Activated CD4-positive, CD25-positive, alpha-beta regulatory T cell treated with anti-CD3 and anti-CD28 coated beads, Interleukin-2, amount 50 U/mL, for 16 hours (primary cell): Measurements from ENCODE around the gene GPR63.
A peak's percentile ranks its signal among the peaks of the same experiment; 100 is the strongest.
"Not testable (repeated sequence)": the region's sequence is repeated elsewhere in the genome, so short reads cannot be mapped to it uniquely, and the experiment has no call there.

Experiments
- DNase-seq: peaks from one replicate; pipeline ENCODE4 v3.0.0-alpha.2; 2020; ENCODE audit warnings: low read depth, low spot score

The GPR63 gene

DNA sequence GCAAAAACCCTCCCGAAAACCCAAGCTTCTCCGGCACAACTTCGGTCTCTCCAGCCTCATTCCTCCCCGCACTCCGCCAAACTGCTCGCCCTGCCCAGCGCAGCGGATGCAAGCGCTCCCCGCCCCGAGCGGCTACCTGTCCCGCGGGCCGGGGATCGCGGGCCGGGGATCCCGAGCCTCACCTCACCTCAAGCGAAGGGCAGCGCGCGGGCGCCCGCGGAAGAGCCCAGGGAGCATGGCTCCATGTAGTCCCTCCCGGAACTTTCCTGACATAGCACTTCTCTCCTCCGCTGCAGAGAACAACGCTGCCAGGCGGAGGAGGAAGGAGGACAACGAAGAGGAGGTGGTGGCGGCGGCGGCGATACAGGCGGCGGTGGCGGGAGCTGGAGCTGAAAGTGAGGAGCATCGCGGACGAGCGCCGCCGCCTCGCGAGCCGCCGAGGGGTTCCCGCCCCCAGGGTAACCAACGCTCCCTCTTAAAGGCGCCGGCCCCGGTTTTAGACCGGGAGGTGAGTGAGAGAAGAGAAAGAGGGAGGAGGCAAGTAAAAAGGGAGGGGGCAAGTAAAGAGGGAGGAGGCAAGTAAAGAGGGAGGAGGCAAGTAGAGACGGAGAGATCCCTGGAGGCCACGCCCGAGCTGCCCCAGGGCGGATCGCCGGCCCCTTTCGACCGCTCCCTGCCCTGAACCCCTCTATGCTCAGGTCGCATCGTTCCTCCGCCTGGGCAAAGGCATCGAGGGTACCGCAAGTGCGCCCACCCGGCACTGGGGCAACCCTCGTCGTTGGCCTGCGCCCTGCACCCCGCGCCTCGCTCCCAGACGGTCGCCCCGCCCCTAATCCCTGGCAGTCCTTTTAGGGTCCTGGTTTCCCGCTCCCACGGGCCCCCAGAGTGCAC, at the start of gene GPR63:
TSS of gene GPR63 (minus strand) at position 397 of the 891 bp plus-strand sequence. CDS start 37,746 bp downstream, outside the sequence.
- DNase-seq = peak; percentile 6

- no peak for DNase-seq
Observed at GRCh38 chr6:96886519-96886918, 49.2 kb upstream of the GPR63 start.

- DNase-seq = not testable (repeated sequence)
Observed at GRCh38 chr6:96885187-96885631, 47.9 kb upstream of the GPR63 start.

DNA sequence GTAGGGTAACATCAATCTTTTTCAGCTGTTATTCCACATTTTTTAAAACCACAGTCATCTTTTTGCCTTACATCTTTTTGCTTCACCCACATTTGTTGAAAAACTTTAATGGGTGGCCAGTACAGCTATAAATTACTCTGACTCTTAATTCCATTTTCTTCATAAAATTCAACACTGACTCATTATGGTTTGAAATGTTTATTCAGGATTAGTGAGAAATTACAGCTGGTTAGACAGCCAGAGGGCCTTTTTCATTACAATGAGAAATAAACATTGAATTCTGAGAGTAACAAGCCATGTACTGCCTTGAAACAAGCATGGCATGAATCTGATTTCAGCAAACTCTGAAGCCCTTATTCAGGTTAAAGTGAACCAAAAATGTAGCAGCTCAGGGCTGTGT, 40.9 kb upstream of the GPR63 start:
- DNase-seq = no peak

GRCh38 chr6:96876886-96877545, 39.7 kb upstream of the GPR63 start:
- no peak for DNase-seq

DNA sequence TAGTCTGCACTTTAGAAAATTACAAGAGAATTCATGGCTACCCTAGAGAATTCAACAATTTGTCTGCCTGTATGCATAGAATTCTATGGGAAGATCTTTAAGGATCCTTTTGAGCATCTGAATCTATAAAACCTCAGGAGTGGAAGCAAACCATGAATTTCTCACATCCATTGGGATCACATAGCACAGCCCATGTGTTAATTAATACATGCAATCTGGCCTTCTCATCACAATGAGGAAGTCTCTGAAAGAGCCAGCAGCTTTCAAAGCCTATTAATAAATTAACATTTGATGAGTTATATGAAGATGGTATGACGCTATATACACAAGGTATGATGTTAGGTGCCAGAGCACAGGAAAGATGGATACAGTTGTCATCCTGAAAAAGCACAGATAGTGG, 35.7 kb upstream of the GPR63 start:
- DNase-seq = no peak

GRCh38 chr6:96865055-96865405, 27.8 kb upstream of the GPR63 start:
- DNase-seq = no peak

DNA sequence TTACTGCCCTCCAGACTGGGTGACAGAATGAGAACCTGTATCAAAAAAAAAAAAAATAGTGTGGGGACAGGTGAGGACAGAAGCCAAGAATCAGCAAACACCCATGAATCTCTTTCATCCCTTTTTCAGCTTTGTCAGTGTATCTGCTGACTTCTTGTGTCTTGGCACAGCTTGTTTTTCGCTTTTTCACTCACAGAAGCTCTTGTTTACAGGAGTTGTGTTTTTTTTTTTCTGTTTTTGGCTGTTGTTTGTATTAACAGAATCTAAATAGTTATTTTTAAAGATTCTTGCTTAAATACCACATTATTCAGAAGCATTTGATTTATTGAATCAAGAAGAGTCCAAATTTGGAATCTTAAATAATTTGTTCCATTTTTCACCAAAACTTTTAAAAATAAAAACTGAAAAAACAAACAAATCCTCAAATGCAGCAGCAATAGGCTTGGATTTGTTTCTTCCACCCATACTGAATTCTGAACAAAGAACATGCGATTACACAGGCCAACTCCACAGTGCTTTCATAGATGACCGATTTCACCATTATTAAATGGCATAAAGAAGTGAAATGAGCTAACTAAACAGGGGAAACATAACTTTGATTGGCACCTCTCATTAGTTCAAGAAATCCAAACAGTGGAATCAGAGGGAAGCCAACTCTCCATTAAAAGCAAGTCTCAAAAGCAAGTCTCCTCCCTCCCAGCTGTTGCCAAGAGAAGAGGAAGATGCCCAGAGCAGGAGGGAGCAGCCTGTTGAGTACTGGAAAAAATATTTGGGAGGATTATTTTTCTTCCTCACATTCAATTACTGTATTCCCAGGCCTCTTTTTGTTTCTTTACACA, 27.2 kb upstream of the GPR63 start:
- DNase-seq = no peak

DNA sequence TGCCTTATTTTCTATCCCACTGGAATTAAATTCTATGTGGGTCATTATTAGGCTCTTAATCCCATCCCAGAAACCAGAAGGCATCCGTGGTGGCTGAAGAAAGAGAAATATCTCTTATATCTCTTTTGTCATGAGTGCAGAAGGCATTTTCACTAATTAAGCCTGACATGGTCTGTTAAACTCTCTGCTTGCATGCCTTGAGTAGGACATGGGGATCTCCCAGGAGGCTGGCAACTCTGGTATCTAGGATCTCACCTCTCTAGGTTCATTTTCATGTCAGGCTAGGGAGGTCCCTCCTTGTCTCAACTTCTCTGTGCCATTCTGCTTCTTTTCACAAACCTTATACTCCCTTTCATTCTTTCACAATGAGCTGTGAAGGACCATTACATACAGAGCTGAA, 25.3 kb upstream of the GPR63 start:
- DNase-seq = no peak

DNA sequence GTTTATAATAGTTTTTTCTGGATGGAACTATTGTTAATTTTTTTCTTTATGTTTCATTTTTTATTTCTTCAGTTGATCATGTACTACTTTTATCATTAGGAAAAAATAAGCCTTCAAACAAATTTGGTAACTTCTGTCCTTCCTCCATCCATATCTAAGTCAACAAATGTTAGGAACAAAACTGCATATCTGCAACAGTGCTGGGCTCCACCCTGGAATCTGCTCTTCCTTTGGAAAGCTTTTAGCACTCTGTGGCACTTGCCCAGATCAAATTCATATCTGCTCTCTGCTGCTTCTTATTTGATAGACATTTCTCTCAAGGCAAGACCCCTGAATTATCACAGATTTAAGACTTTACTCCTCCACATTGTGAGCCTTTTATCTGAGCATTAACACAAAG, 24.3 kb upstream of the GPR63 start:
- no peak for DNase-seq

DNA sequence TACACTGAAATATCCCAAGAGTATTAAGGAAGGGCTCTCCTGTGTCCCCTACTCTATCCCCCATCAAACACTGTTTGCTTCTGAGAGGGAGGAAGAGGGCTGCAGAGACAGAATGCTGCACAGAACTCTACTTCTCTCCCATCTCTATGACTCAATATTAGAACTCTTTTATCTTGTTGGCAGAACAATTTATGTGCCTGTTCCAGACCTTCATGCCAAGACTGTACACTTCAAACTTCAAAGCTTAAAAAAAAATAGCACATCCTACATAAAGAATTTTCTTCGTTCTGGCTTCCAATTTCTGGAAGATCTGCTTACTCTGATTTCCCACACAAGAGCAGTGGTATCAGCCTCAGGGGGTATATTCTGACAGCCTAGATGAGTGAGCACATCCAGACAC, 19.6 kb upstream of the GPR63 start:
- DNase-seq = no peak

- no peak for DNase-seq
Observed at GRCh38 chr6:96853083-96853482, 15.8 kb upstream of the GPR63 start.

DNA sequence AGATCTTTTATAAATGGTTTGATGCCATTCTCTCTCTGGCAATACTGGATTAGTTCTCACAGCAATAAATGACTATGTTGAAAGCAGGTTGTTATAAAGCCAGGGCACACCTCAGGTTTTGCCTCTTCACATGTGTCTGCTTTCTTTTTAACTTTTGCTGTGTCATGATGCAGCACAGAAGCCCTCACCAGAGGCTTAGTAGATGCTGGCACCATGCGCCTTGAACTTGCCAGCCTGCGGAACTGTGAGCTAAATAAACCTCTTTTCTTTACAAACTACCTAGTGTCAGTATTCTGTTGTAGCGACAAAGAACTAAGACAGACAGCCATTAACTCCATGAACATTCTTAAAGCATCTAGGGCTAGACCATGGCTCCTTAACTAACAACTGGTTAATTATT, 15.3 kb upstream of the GPR63 start:
- DNase-seq = no peak

- no peak for DNase-seq
Observed at GRCh38 chr6:96851858-96852257, 14.6 kb upstream of the GPR63 start.

DNA sequence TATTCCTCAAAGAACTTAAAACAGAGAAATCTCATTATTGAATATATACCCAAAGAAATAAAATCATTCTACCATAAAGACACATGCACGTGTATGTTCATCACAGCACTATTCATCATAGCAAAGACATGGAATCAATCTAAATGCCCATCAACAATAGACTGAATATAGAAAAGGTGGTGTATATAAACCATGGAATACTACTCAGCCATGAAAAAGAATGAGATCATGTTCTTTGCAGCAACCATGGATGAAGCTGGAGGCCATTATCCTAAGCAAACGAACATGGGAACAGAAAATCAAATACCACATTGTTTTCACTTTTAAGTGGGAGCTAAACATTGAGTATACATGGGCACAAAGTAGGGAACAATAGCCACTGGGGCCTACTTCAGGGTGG, 12.3 kb upstream of the GPR63 start:
- no peak for DNase-seq

DNA sequence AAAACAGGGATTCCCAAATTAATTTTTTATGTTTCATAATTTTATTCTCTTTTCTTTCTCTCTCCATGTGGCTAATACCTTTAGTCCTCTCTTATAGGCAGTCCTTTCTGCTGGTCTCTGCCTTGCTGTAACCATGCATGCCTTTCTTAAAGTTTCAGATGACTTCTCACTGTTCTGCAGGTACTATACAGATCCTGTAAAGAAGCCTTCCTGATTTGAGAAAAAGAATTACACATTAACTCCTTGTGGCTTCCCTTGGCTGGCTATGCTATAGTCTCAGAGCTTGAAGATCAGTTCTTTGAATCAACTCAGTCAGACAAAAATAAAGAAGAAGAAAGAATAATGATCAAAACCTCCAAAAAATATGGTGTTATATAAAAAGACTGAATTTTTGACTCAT, 7.3 kb upstream of the GPR63 start:
- DNase-seq = no peak

DNA sequence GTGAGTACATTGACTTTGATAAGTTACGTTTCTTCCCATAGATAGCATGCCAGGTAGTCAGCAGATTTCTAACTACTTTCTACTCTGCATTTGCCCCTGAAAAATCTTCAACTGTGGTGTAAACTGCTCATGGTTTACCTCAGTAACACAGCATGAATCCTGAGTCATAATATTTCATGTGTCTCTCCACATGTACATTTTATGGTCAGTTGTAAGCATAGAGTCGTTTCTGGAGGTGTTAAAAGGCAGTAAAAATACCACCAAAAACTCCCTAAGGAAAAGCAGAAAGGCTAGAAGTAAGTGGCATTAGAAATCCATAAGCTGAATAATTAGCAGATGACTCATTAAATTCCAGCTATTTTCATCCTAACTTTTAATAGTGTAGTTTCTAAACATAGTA, 4.1 kb upstream of the GPR63 start:
- no peak for DNase-seq

DNA sequence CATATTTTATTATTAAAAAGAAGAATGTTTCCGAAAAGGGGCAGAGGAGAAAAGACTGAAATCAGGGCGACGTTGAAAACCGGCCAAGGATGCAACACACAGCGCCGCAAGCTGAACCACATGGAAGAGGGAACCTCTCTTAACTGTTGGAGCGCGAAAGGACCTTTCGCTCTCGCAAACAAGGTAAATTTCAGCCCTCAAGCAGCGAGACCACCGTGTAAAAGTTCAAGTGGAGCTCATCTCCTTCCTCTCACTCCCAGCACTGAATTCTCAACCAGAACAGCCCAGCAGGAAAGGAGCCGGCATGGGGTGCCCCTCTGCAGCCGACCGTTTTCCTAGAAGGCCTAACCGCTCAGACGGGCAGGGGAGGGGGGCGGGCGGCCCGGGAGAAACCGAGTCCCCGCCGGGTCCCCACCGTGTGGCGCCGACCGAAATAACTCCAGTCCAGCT, 621 bp downstream of the GPR63 start:
- DNase-seq = no peak

- DNase-seq = no peak
Observed at GRCh38 chr6:96834070-96834469, 3.2 kb downstream of the GPR63 start.

GRCh38 chr6:96832780-96833179, 4.5 kb downstream of the GPR63 start:
- no peak for DNase-seq

DNA sequence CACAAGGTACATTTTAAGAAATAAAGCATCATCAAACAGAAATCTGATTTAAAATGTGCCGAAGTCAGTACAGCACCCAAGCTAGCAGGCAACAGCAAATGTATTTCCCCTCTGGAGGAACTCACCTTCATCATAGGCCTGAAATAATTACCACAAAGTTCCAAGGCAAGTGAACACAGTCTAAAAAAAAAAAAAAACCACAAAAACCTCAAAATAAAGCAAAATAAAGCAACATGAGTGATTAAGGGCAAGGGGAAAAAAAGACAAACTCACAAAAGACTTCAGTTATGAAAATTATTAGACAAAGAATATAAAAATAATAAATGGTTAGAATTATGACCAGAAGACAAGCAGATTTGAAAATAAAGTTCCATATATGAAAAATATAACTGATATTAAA, 10.4 kb downstream of the GPR63 start:
- DNase-seq = no peak

DNA sequence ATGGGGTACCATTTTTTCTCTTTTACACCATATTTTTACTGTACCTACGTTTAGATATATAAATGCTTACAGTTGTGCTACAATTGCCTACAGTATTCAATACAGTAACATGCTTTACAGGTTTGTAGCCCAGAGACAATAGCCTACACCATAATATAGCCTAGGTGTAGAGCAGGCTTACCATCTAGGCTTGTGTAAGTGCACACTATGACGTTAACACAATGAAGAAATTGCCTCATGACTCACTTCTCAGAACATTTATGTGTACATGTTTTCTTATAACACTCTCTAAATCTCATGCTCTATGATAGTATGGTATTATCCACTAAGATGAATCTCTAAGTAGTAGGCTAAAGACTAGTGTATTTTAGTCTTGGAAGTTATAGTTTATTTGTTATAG, 13.5 kb downstream of the GPR63 start:
- DNase-seq = no peak
